HEK293 (cell line): Measurements from ENCODE around the gene FOXO4.

Experiments used
- CTCF ChIA-PET: fragments of 350-600 bp; formaldehyde crosslinking; extraction: SDS; loops from one replicate; lab custom pipeline; 2021; ENCODE audit warnings: antibody characterized with exemption; lab: Yijun Ruan, JAX
- POLR2A ChIA-PET: fragments of 300-600 bp; formaldehyde crosslinking; extraction: SDS; loops from one replicate; lab custom pipeline; 2020; ENCODE audit warnings: antibody characterized with exemption, inconsistent platforms; lab: Yijun Ruan, JAX
- H3K27ac ChIP-seq: fragments of 200-500 bp; sonication (Bioruptor generic); 2 replicates; pipeline ENCODE4 v1.5.1; 2014; ENCODE audit warnings: low read depth, low read length, control low read depth, inconsistent platforms; ENCODE audit errors: extremely low read depth
- H3K36me3 ChIP-seq, 2 experiments: fragments of 200-500 bp in 1 of 2; sonication (Bioruptor generic) in 1 of 2; 1 replicate in 1 of 2; 2 replicates in 1 of 2; pipeline ENCODE4 v1.5.1; 2014 to 2017; ENCODE audit warnings: inconsistent platforms in 2 of 2, low read length in 2 of 2; ENCODE audit not compliant: control insufficient read depth in 2 of 2, insufficient read depth in 1 of 2
- H3K4me1 ChIP-seq: fragments of 200-500 bp; sonication (Bioruptor generic); 2 replicates; pipeline ENCODE4 v1.5.1; 2014; ENCODE audit warnings: mild to moderate bottlenecking, low read length, inconsistent platforms; ENCODE audit not compliant: control insufficient read depth, insufficient read depth
- H3K4me3 ChIP-seq: 2 replicates; pipeline ENCODE4 v1.5.1; 2011; ENCODE audit warnings: low read depth, mild to moderate bottlenecking, control low read depth, low read length, moderate library complexity
- H3K9me3 ChIP-seq: fragments of 200-500 bp; sonication (Bioruptor generic); 2 replicates; pipeline ENCODE4 v1.5.1; 2014; ENCODE audit warnings: low read depth, low read length, inconsistent platforms; ENCODE audit not compliant: control insufficient read depth, insufficient read depth
- KLF1 ChIP-seq: fragments of 450-650 bp; formaldehyde crosslinking; IDR thresholded peaks from 2 replicates; pipeline ENCODE4 v1.5.1; 2016; ENCODE audit warnings: missing biosample characterization, missing genetic modification characterization
- KLF10 ChIP-seq: fragments of 450-650 bp; IDR thresholded peaks from 2 replicates; pipeline ENCODE4 v1.5.1; 2018; ENCODE audit warnings: missing biosample characterization, mild to moderate bottlenecking, missing genetic modification characterization
- ZBTB17 ChIP-seq: fragments of 450-650 bp; formaldehyde crosslinking; IDR thresholded peaks from 2 replicates; pipeline ENCODE4 v1.5.1; 2016; ENCODE audit warnings: missing biosample characterization, missing genetic modification characterization
- ZBTB44 ChIP-seq: fragments of 450-650 bp; IDR thresholded peaks from 2 replicates; pipeline ENCODE4 v1.5.1; 2018; ENCODE audit warnings: missing biosample characterization, mild to moderate bottlenecking, missing genetic modification characterization
- ZBTB7A ChIP-seq: fragments of 450-650 bp; formaldehyde crosslinking; IDR thresholded peaks from 2 replicates; pipeline ENCODE4 v1.5.1; 2016; ENCODE audit warnings: low read depth, missing biosample characterization, missing genetic modification characterization
- ZBTB8A ChIP-seq: fragments of 450-650 bp; formaldehyde crosslinking; IDR thresholded peaks from 2 replicates; pipeline ENCODE4 v1.5.1; 2016; ENCODE audit warnings: missing biosample characterization, missing genetic modification characterization
- ZNF10 ChIP-seq: fragments of 450-650 bp; formaldehyde crosslinking; IDR thresholded peaks from 2 replicates; pipeline ENCODE4 v1.5.1; 2017; ENCODE audit warnings: missing biosample characterization, missing genetic modification characterization
- ZNF157 ChIP-seq: fragments of 450-650 bp; formaldehyde crosslinking; IDR thresholded peaks from 2 replicates; pipeline ENCODE4 v1.5.1; 2016; ENCODE audit warnings: missing biosample characterization, missing genetic modification characterization
- ZNF16 ChIP-seq: fragments of 450-650 bp; formaldehyde crosslinking; IDR thresholded peaks from 2 replicates; pipeline ENCODE4 v1.5.1; 2016; ENCODE audit warnings: low read depth, missing biosample characterization, missing genetic modification characterization
- ZNF221 ChIP-seq: fragments of 450-650 bp; formaldehyde crosslinking; IDR thresholded peaks from 2 replicates; pipeline ENCODE4 v1.5.1; 2017; ENCODE audit warnings: missing biosample characterization, missing genetic modification characterization, borderline replicate concordance
- ZNF394 ChIP-seq: fragments of 450-650 bp; formaldehyde crosslinking; IDR thresholded peaks from 2 replicates; pipeline ENCODE4 v1.5.1; 2016; ENCODE audit warnings: missing biosample characterization, missing genetic modification characterization, mild to moderate bottlenecking, moderate library complexity, borderline replicate concordance
- ZNF530 ChIP-seq: fragments of 450-650 bp; formaldehyde crosslinking; IDR thresholded peaks from 2 replicates; pipeline ENCODE4 v1.5.1; 2016; ENCODE audit warnings: low read depth, missing biosample characterization, missing genetic modification characterization
- ZNF555 ChIP-seq: fragments of 450-650 bp; formaldehyde crosslinking; conservative IDR thresholded peaks from 2 replicates; pipeline ENCODE4 v1.5.1; 2017; ENCODE audit warnings: missing biosample characterization, mild to moderate bottlenecking, missing genetic modification characterization, inconsistent platforms
- ZNF664 ChIP-seq: fragments of 450-650 bp; formaldehyde crosslinking; IDR thresholded peaks from 2 replicates; pipeline ENCODE4 v1.5.1; 2016; ENCODE audit warnings: missing biosample characterization, missing genetic modification characterization
- ZNF791 ChIP-seq: fragments of 450-650 bp; formaldehyde crosslinking; IDR thresholded peaks from 2 replicates; pipeline ENCODE4 v1.5.1; 2016; ENCODE audit warnings: missing biosample characterization, missing genetic modification characterization
- ZNF843 ChIP-seq: fragments of 450-650 bp; formaldehyde crosslinking; IDR thresholded peaks from 2 replicates; pipeline ENCODE4 v1.5.1; 2016; ENCODE audit warnings: missing biosample characterization, missing genetic modification characterization
- ZSCAN23 ChIP-seq: fragments of 450-650 bp; formaldehyde crosslinking; IDR thresholded peaks from 2 replicates; pipeline ENCODE4 v1.5.1; 2016; ENCODE audit warnings: missing biosample characterization, missing genetic modification characterization
- ZXDB ChIP-seq: fragments of 450-650 bp; formaldehyde crosslinking; IDR thresholded peaks from 2 replicates; pipeline ENCODE4 v1.5.1; 2016; ENCODE audit warnings: missing biosample characterization, missing genetic modification characterization
- TF ChIP-seq, protein P1 (sequence below): fragments of 450-650 bp; formaldehyde crosslinking; IDR thresholded peaks from 2 replicates; pipeline ENCODE4 v1.5.1; 2016; ENCODE audit warnings: missing biosample characterization, missing genetic modification characterization

FOXO4 gene

GRCh38 chrX:71082822-71083221 lies 12.8 kb upstream of the FOXO4 start (continued):
- TF ChIP-seq KLF10 (tag by site-specific recombination) (no peak), ZNF843 (tag by site-specific recombination) (0 out of 2 replicates have a peak, but pooled peaks have one; percentile 29), ZNF530 (no peak), ZBTB44 (tag by site-specific recombination) (peak; percentile 83), ZXDB (tag by site-specific recombination) (peak; percentile 47; the same call in 1 of the 2 replicates)

GRCh38 chrX:71085900-71086299 lies 9.8 kb upstream of the FOXO4 start:
- H3K36me3 ChIP-seq = no peaks in the 10 kb centered on the region; a peak in 1 of 3 replicates
- ChIA-PET POLR2A (interaction anchor here (1.0 kb wide), 1 partner anchor 11 kb away, joined by 3 read pairs; no protein-coding TSS in a partner anchor), CTCF (interaction anchor here (0.6 kb wide), 1 partner anchor 126 kb away, joined by 4 read pairs; no protein-coding TSS in a partner anchor)
- H3K27ac ChIP-seq = no peak overlapping the region
- no peak for TF ChIP-seq ZNF157 (tag by site-specific recombination)
- no peak for TF ChIP-seq ZNF791
- TF ChIP-seq ZNF664 = no peak
- TF ChIP-seq ZBTB8A (tag by site-specific recombination) = peak; percentile 35; the same call in 1 of the 2 replicates
- TF ChIP-seq ZBTB7A (tag by site-specific recombination) = no peak
- TF ChIP-seq ZNF394 (tag by site-specific recombination) = no peak
- no peak for TF ChIP-seq ZNF10 (tag by site-specific recombination)
- peak; percentile 18; the same call in 1 of the 2 replicates for TF ChIP-seq ZNF16 (tag by site-specific recombination)
- peak; percentile 66 for TF ChIP-seq ZBTB17 (tag by site-specific recombination)
- no peak for TF ChIP-seq ZSCAN23 (tag by site-specific recombination)
- TF ChIP-seq, protein P1, sequence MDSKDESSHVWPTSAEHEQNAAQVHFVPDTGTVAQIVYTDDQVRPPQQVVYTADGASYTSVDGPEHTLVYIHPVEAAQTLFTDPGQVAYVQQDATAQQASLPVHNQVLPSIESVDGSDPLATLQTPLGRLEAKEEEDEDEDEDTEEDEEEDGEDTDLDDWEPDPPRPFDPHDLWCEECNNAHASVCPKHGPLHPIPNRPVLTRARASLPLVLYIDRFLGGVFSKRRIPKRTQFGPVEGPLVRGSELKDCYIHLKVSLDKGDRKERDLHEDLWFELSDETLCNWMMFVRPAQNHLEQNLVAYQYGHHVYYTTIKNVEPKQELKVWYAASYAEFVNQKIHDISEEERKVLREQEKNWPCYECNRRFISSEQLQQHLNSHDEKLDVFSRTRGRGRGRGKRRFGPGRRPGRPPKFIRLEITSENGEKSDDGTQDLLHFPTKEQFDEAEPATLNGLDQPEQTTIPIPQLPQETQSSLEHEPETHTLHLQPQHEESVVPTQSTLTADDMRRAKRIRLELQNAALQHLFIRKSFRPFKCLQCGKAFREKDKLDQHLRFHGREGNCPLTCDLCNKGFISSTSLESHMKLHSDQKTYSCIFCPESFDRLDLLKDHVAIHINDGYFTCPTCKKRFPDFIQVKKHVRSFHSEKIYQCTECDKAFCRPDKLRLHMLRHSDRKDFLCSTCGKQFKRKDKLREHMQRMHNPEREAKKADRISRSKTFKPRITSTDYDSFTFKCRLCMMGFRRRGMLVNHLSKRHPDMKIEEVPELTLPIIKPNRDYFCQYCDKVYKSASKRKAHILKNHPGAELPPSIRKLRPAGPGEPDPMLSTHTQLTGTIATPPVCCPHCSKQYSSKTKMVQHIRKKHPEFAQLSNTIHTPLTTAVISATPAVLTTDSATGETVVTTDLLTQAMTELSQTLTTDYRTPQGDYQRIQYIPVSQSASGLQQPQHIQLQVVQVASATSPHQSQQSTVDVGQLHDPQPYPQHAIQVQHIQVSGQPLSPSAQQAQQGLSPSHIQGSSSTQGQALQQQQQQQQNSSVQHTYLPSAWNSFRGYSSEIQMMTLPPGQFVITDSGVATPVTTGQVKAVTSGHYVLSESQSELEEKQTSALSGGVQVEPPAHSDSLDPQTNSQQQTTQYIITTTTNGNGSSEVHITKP = peak; percentile 76
- no peak for TF ChIP-seq ZNF555 (tag by site-specific recombination)
- no peak for TF ChIP-seq ZNF843 (tag by site-specific recombination)
- H3K4me1 ChIP-seq = peaks cover 12% of the 10 kb centered on the region
- no peak overlapping the region for H3K4me3 ChIP-seq
- H3K9me3 ChIP-seq = no peaks in the 10 kb centered on the region

DNA sequence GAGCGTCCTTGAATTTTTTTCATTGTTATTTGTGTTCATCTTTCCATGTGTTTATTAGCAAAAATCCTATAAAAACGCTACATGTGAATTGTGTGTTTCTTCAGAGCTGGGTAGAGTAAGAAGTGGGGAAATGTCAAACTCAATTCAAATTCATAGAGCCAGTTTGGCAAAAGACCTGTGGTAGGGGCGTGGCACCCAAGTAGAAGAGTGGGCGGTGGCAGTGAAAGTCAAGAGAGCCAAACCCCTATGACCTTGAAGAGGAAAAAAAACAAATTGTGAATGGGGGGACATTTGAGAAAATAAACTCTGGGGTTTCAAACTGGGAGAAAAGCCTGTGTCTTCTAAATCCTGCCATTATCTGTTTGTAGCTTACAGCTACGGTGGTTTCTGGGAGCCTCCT lies 4.4 kb upstream of the FOXO4 start:
- Histone ChIP-seq H3K4me1 (peaks cover under 1% of the 10 kb centered on the region; the same call in 1 of the 2 replicates), H3K4me3 (no peak overlapping the region), H3K27ac (no peak overlapping the region), H3K9me3 (no peaks in the 10 kb centered on the region), H3K36me3 (no peaks in the 10 kb centered on the region; a peak in 1 of 3 replicates)
- POLR2A ChIA-PET = no interaction called here
- CTCF ChIA-PET = no interaction called here
- TF ChIP-seq KLF1 (tag by site-specific recombination) (peak; percentile 58), ZNF221 (tag by site-specific recombination) (no peak)
